ENCODE data around the gene ABI3BP. TPM values are rescaled to one million over a fixed set of nuclear protein-coding genes. Genes with fewer than 3 reads are reported as not detected.

Gene ABI3BP
- total RNA-seq, 1 donor from 2014 or later: 51.8 TPM

DNA sequence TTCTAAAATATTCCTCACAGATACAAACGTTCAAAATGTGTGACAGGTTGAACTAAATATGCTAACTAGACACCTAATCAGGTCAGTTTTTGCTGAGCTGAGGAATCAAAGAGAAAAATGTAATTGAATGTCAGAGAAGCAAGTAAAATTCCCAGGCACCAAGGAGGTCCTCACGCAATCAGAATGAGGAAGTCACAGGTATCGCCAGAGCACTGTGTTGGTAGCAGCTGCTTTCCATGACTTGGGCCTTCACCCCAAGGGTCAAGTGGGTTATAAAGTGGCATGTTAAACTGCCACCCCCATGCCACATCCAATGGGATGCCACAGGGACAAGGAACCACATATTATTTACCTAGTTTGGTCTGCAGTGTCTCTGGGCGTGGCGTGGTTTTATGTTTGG, 158.9 kb downstream of the ABI3BP start:
- DNase-seq (ENCODE audit: low spot score): no peak

DNA sequence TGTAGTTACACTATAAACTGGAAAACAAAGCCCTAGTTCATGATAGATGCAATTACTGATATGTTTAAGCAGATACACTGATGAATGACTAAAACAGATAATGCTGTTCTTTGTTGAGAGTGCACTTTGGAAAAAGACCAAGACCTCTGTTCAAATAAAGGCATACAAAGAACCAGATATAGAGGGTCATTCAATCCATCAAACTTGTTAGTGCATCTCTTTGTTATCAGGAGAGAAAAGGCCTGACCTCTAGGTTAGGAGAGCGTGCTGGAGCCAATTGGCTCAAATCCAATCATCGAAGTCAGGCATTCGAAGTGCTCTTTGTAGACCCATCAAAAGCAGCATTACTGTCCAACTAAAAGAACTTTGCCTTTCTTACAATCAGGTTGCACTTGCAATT, 159.7 kb downstream of the ABI3BP start:
- no peak for DNase-seq (ENCODE audit: low spot score)

DNA sequence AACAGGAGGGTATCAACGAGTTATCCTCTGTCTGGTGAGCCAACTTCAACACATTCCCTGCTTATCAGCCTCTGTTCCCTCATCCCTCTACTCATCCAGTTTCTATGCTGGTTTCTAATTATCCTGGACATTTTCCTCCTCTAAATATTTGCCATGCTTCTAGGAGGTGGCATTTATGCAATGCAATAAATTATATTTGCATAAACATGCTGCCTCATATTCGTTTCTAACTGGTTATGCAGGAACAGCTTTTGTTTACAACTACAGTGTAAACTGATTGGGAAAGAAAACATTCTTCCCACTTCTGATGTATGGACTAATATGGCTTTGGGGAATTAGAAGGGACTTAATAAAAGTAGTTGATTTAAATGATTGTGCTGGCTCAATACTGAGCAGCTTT, 161.6 kb downstream of the ABI3BP start:
- no peak for DNase-seq (ENCODE audit: low spot score)

DNA sequence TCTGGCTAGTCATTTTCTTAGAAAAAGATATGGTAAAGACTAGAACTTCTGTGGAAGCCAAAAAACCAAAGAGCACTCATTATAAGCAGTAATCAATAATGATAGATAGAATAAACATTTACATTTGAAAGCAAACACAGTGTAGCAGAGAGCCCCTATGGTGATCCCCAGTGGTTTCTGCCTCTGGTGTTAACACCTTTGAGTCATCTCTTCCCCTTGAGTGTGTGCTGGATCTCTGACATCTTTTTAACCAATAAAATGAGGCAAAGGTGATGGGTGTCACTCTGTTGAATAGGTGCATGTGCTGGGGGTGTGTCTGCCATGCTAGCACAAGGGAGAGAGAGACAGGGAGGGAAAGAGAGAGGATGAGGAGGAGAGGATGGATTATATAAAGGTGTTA, 162.3 kb downstream of the ABI3BP start:
- DNase-seq (ENCODE audit: low spot score): no peak

DNA sequence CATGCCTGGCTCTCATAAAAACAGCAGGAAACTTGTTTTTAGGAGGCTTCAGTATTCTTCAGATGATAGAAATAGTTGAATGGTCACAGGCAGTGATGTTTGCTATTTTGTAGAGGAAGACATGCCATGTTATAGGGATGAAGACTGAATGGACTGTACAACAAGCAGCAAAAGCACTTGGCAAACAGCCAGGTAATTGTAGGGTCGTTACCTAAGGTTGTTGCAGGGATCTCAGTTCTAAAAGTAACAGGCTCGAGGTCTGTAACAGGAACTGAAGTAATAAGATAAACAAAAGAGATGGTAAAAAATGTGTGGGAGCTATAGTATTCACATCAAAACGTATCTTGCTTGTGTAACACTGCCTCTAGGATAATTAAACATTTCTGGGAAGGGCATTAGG, 167.6 kb downstream of the ABI3BP start:
- no peak for DNase-seq (ENCODE audit: low spot score)

DNA sequence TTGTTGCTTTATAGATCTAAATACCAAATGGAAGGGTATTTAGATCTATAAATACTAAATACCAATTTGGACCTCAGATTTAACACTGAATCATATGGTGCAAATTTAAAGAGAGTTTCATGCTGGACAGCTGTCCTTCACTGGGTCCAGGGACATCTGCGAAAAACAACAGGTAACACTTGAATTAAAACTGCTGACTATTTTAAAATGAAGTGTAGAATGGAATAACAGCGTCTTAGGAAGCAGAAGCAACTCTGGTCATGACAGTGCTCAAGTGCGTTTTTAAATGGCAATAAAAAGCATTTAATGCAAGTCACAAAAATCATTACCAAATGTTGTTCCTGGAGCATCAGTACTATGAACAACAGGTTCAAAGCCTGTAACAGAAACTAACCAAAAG, 177.6 kb downstream of the ABI3BP start:
- DNase-seq (ENCODE audit: low spot score): no peak

DNA sequence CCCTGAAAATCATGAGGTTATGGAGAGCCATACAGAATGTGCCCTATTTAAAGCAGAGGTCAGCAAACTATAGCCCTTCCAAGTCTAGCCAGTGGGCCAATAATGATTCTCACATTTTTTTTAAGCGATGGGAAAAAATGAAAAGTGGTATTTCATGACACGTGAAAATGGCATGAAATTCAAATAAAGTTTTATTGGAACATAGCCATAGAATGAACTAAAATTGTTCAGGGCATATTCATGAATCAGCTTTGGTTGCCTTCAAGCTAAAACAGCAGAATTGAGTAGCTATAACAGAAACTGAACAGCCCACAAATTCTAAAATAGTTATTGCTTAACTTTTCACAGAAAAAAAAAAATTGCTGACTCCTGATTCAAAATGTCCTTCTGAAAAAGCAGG, 179.4 kb downstream of the ABI3BP start:
- DNase-seq (ENCODE audit: low spot score): no peak

DNA sequence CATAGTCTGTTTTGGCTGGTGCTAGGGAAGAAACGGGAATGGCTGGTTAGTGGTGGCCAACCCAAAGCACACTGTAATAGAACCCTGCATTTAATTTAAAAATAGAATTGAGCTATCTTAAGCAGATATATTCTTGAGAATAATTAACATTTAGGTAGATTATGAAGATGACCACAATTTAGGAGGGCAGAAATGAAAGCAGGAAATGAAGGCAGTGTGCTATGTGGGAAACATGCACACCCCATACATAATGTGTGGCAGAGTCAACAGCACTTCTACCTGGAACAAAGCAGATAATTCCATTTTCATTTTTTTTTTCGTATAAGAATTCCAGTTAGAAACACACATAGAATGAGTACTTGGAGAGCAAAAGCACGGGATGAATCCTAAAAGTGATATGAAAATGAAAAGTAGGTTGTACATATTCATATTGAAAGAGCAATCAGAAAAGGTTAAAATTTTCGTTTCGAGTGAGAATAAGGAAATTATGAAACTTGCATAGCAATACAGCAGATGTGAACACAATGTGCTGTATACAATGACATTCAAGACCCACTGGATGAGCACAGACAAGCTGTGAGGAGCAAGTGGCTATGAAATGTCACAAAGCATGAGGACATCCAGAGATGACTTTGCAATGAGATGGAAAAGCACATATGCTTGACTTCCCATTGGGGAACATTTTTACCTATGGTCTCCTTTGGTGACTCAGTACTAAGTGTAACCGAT, 181.3 kb downstream of the ABI3BP start:
- DNase-seq (ENCODE audit: low spot score): no peak

DNA sequence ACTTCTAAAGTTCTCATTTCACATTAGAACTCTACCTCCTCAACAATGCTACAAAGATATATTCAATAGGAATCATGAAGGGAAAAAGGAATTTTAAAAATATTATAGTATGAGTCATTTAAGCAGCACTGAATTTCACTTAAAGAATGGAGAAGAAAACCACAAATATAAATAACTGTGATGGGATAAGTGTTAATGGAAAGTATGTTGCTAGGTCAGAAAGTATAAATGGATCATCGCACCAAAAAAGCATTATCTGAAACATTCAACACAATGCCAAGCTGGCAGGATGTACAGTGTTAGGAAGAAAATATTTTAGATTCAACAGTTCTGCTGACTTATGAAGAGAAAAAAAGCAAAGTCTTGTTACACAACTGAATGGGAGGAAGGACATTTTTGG, 182.6 kb downstream of the ABI3BP start:
- DNase-seq (ENCODE audit: low spot score): no peak

DNA sequence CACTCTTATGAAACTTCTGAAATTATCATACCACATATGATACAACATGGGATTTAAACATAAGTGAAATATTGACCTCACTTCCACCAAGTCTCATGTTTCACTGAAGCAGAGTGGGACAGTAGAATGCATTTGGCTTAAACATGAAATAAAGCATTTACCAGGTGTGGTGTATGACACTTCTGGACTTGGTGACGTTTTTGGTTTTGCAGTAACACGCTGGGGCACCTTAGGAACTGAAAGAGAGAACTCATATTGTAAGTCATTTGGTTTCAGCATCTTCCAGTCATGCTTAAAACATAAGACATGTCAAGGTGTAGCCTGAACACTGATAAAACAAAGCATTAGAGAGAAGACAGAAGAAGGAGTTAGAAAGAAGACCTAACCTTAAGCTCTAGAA, 188.6 kb downstream of the ABI3BP start:
- DNase-seq (ENCODE audit: low spot score): no peak

DNA sequence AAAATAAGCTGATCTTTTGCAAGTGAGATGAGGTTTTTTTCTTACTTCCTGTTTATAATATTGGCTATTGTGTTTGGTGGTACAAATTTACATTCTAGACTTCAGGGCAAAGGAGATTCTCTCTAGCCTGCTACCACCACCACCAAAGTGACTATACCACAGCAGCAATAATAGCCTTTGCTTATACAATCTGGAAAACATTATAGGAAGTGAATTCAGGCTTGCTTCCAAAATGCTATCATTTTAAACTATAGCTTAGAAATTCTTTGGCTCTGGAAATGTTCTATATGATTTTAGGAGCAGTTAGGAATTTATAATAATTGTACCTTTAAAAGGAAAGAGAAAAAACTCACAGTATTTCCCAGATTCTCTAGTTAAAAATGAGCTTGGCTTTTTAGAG, 189.5 kb downstream of the ABI3BP start:
- DNase-seq (ENCODE audit: low spot score): no peak

DNA sequence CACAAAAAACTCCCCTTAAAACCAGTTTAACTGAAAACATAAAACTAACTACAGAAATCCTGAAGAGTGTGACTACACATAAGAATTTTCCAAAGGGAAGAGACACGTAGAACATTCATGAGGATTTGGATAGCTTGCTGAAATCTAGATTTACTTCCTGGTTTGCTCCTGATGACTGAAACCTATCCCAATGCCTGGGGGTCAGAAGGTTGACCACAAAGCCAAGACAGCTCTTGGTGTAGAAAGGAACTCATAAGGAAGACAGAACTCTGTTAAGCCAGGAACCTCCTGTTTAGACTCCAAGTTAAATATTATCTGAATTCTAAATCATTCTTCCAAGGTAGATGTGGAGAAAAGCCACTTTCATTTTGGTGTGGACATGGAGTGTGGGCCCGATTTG, 191.1 kb downstream of the ABI3BP start:
- DNase-seq (ENCODE audit: low spot score): no peak

DNA sequence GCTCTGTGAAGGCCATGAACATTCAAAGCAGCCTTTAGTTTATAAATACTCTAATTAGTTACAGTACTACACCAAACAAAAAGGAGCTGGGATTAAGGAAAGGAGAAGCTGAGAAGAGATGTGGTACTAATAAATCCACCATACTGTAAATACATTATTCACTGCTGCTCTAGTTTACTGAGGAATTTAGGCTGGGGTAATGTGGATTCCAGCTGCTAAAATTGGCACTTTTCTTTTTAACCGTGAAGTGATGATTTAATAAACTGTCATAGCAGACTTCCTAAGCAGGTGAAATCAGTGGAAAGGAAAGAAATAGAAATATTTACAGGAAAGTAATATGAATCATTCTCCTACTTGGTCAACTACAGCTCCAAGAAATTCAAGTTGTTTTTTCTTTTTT, 195.2 kb downstream of the ABI3BP start:
- no peak for DNase-seq (ENCODE audit: low spot score)

DNA sequence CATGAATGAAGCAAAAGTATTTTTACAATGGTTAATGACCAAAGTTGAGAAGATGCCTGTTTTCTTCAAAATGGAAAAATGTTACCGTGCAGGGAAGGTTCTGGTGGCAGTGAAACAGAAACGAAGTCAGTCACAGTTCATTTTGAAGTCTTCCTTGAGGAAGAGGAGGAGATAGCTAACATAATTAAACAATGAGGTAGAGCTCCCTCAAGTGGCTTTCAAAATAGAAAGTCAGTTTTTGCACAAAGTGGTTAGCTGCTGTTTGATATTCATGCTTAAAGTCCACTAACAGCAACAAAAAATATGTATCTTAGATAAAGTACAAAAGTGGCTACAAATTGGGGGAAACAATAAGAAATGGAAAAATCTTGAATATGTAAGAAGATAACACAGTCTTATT, 196.7 kb downstream of the ABI3BP start:
- DNase-seq (ENCODE audit: low spot score): peak; percentile 23

DNA sequence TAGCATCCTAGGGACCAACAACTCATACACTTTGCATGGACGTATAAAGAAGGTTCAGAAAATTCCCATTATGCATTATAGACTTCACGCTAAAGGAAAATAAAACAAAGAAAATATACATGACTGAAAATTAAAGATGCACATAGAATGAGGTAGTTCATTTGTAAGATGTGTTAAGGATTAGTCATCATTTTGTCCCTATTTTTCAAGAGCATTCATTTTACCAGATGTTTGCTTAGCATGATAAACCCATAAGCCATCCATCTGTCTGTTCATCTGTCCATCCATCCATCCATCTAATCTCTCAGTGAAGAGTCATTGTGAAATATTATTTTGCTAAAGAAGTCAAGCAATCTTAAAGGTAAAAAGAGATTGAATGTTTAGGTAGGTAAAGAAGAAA, 203.6 kb downstream of the ABI3BP start:
- DNase-seq (ENCODE audit: low spot score): no peak

DNA sequence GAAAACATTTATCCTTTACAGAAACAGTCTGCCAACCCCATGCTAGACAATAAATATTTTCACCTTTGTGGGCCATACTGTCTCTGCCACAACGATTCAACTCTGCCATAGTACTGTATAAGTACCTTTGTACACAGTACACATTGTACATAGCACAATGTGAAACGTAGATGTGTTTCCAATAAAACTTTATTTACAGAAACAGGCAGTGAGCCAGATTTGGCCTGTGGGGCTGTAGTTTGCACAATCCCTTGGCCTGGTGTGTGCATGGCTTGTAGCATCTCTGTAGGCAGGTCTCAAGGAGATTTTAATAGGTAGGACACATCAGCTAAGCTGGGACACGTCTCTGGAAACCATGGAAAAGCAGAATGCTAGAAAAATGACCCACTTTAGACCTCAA, 209.6 kb downstream of the ABI3BP start:
- no peak for DNase-seq (ENCODE audit: low spot score)

DNA sequence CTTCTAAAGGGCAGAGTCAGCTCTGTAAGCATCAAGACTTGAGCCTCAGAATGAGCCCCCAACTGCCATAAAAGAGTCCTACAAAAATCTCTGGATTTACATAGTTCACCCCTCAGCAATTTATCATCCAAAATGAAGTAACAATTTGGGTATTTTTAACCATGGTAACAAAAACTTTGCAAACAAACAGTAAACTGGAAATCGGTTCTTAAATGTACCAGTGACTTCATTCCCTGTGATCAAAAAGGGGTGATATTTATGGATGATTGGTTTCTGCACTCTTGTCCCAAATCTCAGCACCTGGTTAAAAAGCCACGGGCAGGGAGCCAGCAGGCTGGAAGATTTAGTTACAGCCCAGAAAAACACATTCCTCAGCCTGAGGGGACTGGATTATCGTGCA, 210.3 kb downstream of the ABI3BP start:
- DNase-seq (ENCODE audit: low spot score): peak; percentile 61

DNA sequence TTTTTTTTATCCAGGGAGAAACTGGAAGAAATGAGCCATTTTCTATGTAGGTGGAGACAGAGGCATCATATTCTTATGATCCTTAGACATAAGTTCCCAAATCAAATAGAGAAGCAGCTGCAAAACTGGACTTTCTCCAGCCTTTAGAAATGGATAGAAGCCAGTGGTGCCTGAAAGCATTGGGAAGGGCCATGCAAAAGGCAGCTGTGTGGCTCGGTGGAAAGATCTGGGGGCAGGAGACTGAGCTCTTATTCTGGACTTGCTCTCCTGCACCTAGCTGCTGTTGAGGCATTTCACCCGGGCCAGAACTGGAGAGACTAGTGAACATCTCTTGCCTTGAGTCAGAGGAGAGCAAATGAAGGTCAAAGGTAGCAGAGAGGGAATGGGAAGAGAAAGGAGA, 210.9 kb downstream of the ABI3BP start:
- DNase-seq (ENCODE audit: low spot score): peak; percentile 56

DNA sequence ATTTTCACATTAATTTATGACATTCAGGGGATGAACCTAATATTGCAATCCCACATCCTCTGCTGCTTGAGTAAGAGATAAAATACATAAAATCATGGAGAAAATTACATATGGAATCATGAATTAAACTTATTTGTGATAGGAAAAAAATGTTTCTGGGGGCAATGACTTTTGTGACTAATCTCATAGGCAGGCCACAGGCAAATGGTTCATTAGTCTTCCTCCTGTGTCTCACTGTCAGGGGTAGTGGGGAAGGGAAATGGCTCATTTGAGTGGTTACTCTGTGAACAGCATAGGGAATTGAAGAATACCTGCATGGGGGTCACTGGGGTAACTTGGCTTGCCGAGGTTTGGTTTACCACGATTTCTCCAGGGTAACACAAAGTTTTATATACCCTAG, 211.9 kb downstream of the ABI3BP start:
- DNase-seq (ENCODE audit: low spot score): no peak

DNA sequence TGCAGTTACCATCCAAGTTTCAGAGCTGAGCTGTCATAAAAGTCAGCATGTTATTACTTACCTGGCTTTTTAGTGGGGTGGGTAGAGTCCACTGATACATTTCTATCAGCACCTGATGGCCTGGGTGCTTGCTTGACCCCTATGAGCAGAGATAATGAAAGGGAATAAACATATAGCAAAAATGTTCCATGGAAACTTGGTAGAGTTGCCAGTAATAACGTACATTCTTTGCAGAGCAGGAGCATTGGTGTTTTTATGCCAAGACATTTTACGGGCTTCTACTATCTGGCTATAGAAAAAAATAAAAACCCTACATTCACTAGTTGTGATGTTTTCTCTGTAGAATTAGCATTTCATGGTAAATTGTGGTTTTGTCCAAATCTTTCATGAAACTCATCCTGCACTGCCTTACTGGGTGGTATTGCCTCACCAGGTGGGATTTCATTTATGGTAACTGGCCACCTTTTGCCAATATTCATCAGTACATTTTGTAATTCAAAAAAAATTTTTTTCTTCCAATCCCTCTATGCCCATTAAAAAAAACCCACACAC, 213.1 kb downstream of the ABI3BP start:
- no peak for DNase-seq (ENCODE audit: low spot score)

DNA sequence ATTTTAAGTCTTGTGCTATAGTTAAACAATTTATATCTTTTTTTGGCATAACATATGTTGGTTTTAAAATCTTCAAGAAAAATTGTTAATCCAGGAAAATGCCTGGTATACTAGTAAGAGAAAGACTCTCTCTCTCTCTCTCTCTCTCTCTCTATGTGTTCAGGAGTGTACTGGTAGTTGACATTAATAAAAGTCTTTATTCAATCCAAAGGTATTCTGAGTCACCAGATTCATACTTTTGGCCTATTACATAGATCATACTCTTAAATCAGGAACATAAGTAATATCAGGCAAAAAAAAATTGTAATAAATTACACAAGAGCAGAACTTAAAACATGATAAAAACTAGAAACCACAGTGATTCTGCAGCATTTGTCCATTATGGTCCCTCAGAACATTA, 213.7 kb downstream of the ABI3BP start:
- DNase-seq (ENCODE audit: low spot score): no peak

DNA sequence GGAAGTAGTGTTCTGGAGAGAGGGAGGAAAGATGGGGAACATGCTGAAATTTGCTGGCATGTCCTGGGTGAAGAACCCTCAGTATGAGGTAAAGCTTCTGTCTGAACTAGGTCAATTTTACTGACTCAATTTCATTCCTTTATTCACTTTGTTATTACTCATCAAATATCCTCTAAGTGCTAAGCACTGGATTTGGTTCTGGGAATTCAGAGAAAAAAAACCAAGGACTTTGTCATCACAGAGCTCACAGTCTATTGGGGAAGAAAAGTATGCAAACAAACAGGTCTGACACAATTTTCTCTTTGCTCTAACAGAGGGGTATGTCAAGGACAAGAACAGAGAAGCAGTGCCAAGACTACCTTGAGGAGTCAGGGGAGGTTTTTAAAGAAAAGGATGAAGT, 215.9 kb downstream of the ABI3BP start:
- no peak for DNase-seq (ENCODE audit: low spot score)

DNA sequence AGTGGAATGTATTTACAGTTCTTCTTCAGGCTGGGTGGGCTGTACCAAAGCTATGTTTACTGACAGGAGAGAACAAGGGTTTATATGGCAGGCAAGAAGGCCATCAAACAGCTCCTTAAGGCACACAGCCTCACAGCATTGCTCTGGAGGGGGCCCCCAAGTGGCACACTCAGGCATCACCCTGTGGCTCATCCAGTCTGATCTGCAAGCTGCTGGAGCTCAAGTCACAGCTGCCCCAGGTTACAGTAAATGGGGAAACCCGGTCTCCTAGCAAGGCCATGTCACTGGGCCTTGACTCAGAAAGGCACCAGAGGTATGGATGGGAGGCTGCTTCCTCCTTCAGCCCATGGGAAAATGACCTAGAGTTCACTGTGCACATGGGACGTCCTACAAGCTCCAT, 216.5 kb downstream of the ABI3BP start:
- DNase-seq (ENCODE audit: low spot score): no peak
